Midbrain (tissue), 1 donor: ENCODE results near the gene KRT33B.
"Not testable (repeated sequence)": the region's sequence is repeated elsewhere in the genome, so short reads cannot be mapped to it uniquely, and the experiment has no call there.

Experiments used
- DNase-seq: peaks from one replicate; lab custom pipeline; 2025; lab: John Stamatoyannopoulos, UW

The KRT33B gene

GRCh38 chr17:41369713-41370112 is at the start of gene KRT33B:
Gene KRT33B (minus strand): TSS chr17:41369813. CDS start chr17:41369750, 63 bp downstream.
- DNase-seq, result no peak

- no peak for DNase-seq
Observed at GRCh38 chr17:41418116-41418860, 48.7 kb upstream of the KRT33B start.

GRCh38 chr17:41417576-41418015 is 48.0 kb upstream of the KRT33B start:
- DNase-seq, result no peak

- DNase-seq, result no peak
Observed at GRCh38 chr17:41417127-41417526, 47.5 kb upstream of the KRT33B start.

- DNase-seq, result no peak
Observed at GRCh38 chr17:41416479-41416878, 46.9 kb upstream of the KRT33B start.

GRCh38 chr17:41415833-41416335 is 46.3 kb upstream of the KRT33B start:
- no peak for DNase-seq

GRCh38 chr17:41415411-41415810 is 45.8 kb upstream of the KRT33B start:
- DNase-seq, result no peak

- DNase-seq, result no peak
Observed at GRCh38 chr17:41413982-41414381, 44.4 kb upstream of the KRT33B start.

GRCh38 chr17:41413353-41413957 is 43.8 kb upstream of the KRT33B start:
- no peak for DNase-seq

GRCh38 chr17:41411072-41411840 is 41.6 kb upstream of the KRT33B start:
- no peak for DNase-seq

GRCh38 chr17:41407226-41407625 is 37.6 kb upstream of the KRT33B start:
- no peak for DNase-seq

GRCh38 chr17:41406205-41406604 is 36.6 kb upstream of the KRT33B start:
- no peak for DNase-seq

GRCh38 chr17:41404024-41404671 is 34.5 kb upstream of the KRT33B start:
- no peak for DNase-seq

GRCh38 chr17:41403404-41404023 is 33.9 kb upstream of the KRT33B start:
- DNase-seq, result no peak

- no peak for DNase-seq
Observed at GRCh38 chr17:41402161-41402560, 32.5 kb upstream of the KRT33B start.

- DNase-seq, result no peak
Observed at GRCh38 chr17:41396996-41397660, 27.5 kb upstream of the KRT33B start, which contains the start of gene KRT31. Gene KRT31 (minus strand): TSS chr17:41397608. CDS start chr17:41397539, 69 bp downstream.

GRCh38 chr17:41396340-41396739 is 26.7 kb upstream of the KRT33B start:
- no peak for DNase-seq

- no peak for DNase-seq
Observed at GRCh38 chr17:41395611-41396010, 26.0 kb upstream of the KRT33B start.

GRCh38 chr17:41395044-41395443 is 25.4 kb upstream of the KRT33B start:
- DNase-seq, result not testable (repeated sequence)

- no peak for DNase-seq
Observed at GRCh38 chr17:41394254-41394996, 24.8 kb upstream of the KRT33B start.
